WERI-Rb-1 (cell line): ENCODE results near the gene FAIM2.

Experiments used
- DNase-seq: peaks from one replicate; pipeline ENCODE4 v3.0.0-alpha.2; 2020
- H3K27ac ChIP-seq: fragments of 250-450 bp; sonication (Bioruptor Pico); 2 replicates; pipeline ENCODE4 v1.5.1; 2020; ENCODE audit warnings: mild to moderate bottlenecking, moderate library complexity
- H3K27me3 ChIP-seq: fragments of 250-450 bp; sonication (Bioruptor Pico); 2 replicates; pipeline ENCODE4 v1.5.1; 2021; ENCODE audit warnings: mild to moderate bottlenecking, low read depth, moderate library complexity; ENCODE audit not compliant: insufficient read depth, severe bottlenecking
- H3K36me3 ChIP-seq: fragments of 250-450 bp; sonication (Bioruptor Pico); 2 replicates; pipeline ENCODE4 v1.5.1; 2020; ENCODE audit warnings: mild to moderate bottlenecking, moderate library complexity
- H3K4me3 ChIP-seq: 2 replicates; pipeline ENCODE4 v1.5.1; 2011; ENCODE audit warnings: low read depth, mild to moderate bottlenecking, control low read depth, low read length
- H3K9me3 ChIP-seq: fragments of 250-450 bp; sonication (Bioruptor Pico); 2 replicates; pipeline ENCODE4 v1.5.1; 2021; ENCODE audit warnings: mild to moderate bottlenecking, moderate library complexity; ENCODE audit not compliant: severe bottlenecking
- CTCF ChIP-seq: IDR thresholded peaks from 2 replicates; pipeline ENCODE4 v1.5.1; 2011; ENCODE audit warnings: low read depth, mild to moderate bottlenecking, control low read depth, inconsistent platforms, low read length

Gene FAIM2

GRCh38 chr12:49907352-49907751, 3.7 kb upstream of the FAIM2 start:
- no peak for TF ChIP-seq CTCF
- Histone ChIP-seq H3K4me3 (no peak overlapping the region), H3K27me3 (no peaks in the 10 kb centered on the region), H3K9me3 (no peaks in the 10 kb centered on the region), H3K36me3 (no peaks in the 10 kb centered on the region), H3K27ac (no peak overlapping the region)
- DNase-seq = no peak

DNA sequence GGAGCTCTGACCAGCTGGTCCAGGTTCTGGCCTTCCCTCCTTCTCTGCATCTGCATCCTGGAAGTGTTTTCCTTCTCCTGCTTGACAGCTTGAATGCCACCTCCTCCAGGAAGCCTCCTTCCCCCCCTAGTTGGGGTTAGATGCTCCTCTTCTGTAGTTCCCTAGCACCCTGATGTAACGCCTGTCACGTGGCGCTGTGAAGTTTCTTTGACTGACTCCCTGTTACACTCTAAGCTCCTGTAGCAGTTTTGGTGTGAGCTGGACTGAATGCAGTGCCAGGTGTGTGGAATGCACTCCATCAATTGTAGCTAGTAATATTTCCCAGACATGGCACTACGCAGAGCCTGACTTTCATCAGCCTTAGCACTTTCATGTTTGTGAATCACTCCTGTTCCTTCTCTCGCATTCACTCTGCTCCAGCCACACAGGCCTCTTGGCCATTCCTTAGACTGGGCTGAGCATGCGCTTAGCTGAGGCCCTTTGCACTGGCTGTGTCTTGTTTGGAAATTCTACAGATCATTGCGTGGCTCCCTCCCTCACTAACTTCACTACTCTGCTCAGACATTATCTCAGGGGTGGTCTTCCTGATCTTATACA, 2.1 kb upstream of the FAIM2 start:
- Histone ChIP-seq H3K4me3 (no peak overlapping the region), H3K27ac (no peak overlapping the region), H3K9me3 (no peaks in the 10 kb centered on the region), H3K36me3 (no peaks in the 10 kb centered on the region), H3K27me3 (no peaks in the 10 kb centered on the region)
- no peak for DNase-seq
- no peak for TF ChIP-seq CTCF

GRCh38 chr12:49904601-49905000, 901 bp upstream of the FAIM2 start:
- Histone ChIP-seq H3K27ac (no peak overlapping the region), H3K27me3 (no peaks in the 10 kb centered on the region), H3K4me3 (no peak overlapping the region), H3K36me3 (no peaks in the 10 kb centered on the region), H3K9me3 (no peaks in the 10 kb centered on the region)
- DNase-seq = no peak
- no peak for TF ChIP-seq CTCF

DNA sequence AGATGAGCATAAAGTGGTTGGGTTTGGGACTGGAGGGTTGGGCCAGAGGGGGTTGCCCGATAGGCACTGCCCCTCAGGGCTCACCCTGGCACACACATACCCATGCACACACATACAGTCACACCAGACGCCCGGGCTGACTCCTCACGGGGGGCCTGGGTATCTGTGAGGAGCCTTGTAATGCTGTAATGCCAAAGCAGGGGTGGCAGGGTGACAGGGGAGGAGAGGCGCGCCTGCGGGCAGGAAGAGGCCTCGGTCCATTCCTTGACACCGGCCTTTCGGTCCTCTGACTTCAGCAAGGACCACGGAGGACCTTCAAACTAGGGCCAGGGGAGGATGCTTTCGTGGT, 375 bp downstream of the FAIM2 start:
- Histone ChIP-seq H3K27me3 (no peaks in the 10 kb centered on the region), H3K9me3 (no peaks in the 10 kb centered on the region), H3K27ac (no peak overlapping the region), H3K4me3 (no peak overlapping the region), H3K36me3 (no peaks in the 10 kb centered on the region)
- TF ChIP-seq CTCF = no peak
- no peak for DNase-seq

GRCh38 chr12:49902399-49903350, 1.0 kb downstream of the FAIM2 start:
- DNase-seq = no peak
- Histone ChIP-seq H3K9me3 (no peaks in the 10 kb centered on the region), H3K27ac (no peak overlapping the region), H3K27me3 (no peaks in the 10 kb centered on the region), H3K4me3 (no peak overlapping the region), H3K36me3 (no peaks in the 10 kb centered on the region)
- TF ChIP-seq CTCF = no peak; the same call in 1 of the 2 replicates
